Measurements from ENCODE around the gene NFIL3.
"Not testable (repeated sequence)": the region's sequence is repeated elsewhere in the genome, so short reads cannot be mapped to it uniquely, and the experiment has no call there.

- TF ChIP-seq CTCF (IDR thresholded peaks at IDR 0.05); GATA2 (CRISPR knock-in tag; IDR thresholded peaks at IDR 0.05); RFX5 (IDR thresholded peaks at IDR 0.05; ENCODE audit: low read length); EZH2phosphoT487 (IDR thresholded peaks at IDR 0.05; ENCODE audit: borderline replicate concordance, low read depth); USF2 (IDR thresholded peaks at IDR 0.05; ENCODE audit: borderline replicate concordance, low read depth, low read length); TAF1 (IDR thresholded peaks at IDR 0.05; ENCODE audit: borderline replicate concordance, low read depth, low read length): not testable (repeated sequence)
Observed at GRCh38 chr9:91370006-91370405, 53.6 kb downstream of the NFIL3 start.

Data from SK-N-SH (cell line).